HCT116 (cell line): ENCODE measurements around the gene KCNH5. TPM values are rescaled to one million over a fixed set of nuclear protein-coding genes. Genes with fewer than 3 reads are reported as not detected.

ENCODE experiments used
- ATAC-seq: fragments of 200-7000 bp; cut with Tn5 transposase; 2 replicates; pipeline ENCODE4 v1.9.1; 2020; ENCODE audit warnings: mild to moderate bottlenecking, moderate library complexity
- BruUV-seq: library from RNA; stranded (reverse); fragments of 400-500 nt; replicated peaks from 2 replicates; lab custom pipeline; 2021; lab: Mats Ljungman, UMichigan
- CTCF ChIA-PET: fragments of 300-600 bp; sonication (Branson Sonifier 250); formaldehyde crosslinking; loops from one replicate; lab custom pipeline; 2021; ENCODE audit warnings: antibody characterized with exemption; lab: Charles Lee
- POLR2A ChIA-PET: fragments of 300-600, 350-600 bp; sonication (Branson Sonifier 250); formaldehyde crosslinking; loops from one replicate; lab custom pipeline; 2021; ENCODE audit warnings: antibody characterized with exemption; lab: Charles Lee
- RAD21 ChIA-PET, 2 experiments: fragments of 300-600 bp; sonication (Branson Sonifier 250); formaldehyde crosslinking; loops; one replicate each; lab custom pipeline; 2023; ENCODE audit warnings: low total read pairs in 2 of 2; ENCODE audit not compliant: uncharacterized antibody in 2 of 2, unreplicated experiment in 2 of 2, low non-redundant PET in 1 of 2; lab: Charles Lee
- DNase-seq: peaks from one replicate; pipeline ENCODE4 v3.0.0-alpha.2; 2010; ENCODE audit warnings: low read depth, low spot score
- H2AFZ ChIP-seq: fragments of 200-600 bp; shearing (Covaris generic), sonication (generic); 2 replicates; pipeline ENCODE4 v1.6.1; 2017; ENCODE audit warnings: low read depth, mixed run types, mixed read lengths, antibody characterized with exemption, low read length; ENCODE audit not compliant: poor library complexity, severe bottlenecking
- H3K27ac ChIP-seq: 2 replicates; pipeline ENCODE4 v1.5.1; 2012; ENCODE audit warnings: low read depth, low read length
- H3K27me3 ChIP-seq: fragments of 200-600 bp; sonication (generic); 2 replicates; pipeline ENCODE4 v1.6.1; 2016; ENCODE audit warnings: mixed run types, low read length, mixed read lengths; ENCODE audit not compliant: insufficient read depth
- H3K36me3 ChIP-seq, 2 experiments: fragments of 200-500 bp in 1 of 2; fragments of 200-600 bp in 1 of 2; sonication (Bioruptor generic) in 1 of 2; sonication (generic) in 1 of 2; 2 replicates each; pipeline versions ENCODE4 v1.5.1 to v1.6.1; 2014 to 2016; ENCODE audit warnings: low read length in 2 of 2, inconsistent platforms in 1 of 2, mixed read lengths in 1 of 2, mixed run types in 1 of 2; ENCODE audit not compliant: insufficient read depth in 2 of 2, control insufficient read depth in 1 of 2
- H3K4me1 ChIP-seq, 2 experiments: fragments of 200-600 bp in 1 of 2; sonication (generic) in 1 of 2; 2 replicates each; pipeline versions ENCODE4 v1.5.1 to v1.6.1; 2012 to 2017; ENCODE audit warnings: low read length in 2 of 2, inconsistent platforms in 1 of 2, mild to moderate bottlenecking in 1 of 2, mixed read lengths in 1 of 2, mixed run types in 1 of 2, moderate library complexity in 1 of 2; ENCODE audit not compliant: insufficient read depth in 2 of 2, control insufficient read depth in 1 of 2
- H3K4me2 ChIP-seq: fragments of 200-600 bp; sonication (generic); 2 replicates; pipeline ENCODE4 v1.6.1; 2017; ENCODE audit warnings: mixed run types, low read length, mixed read lengths
- H3K4me3 ChIP-seq, 2 experiments: fragments of 200-600 bp in 1 of 2; sonication (generic) in 1 of 2; replicated peaks in 1 of 2; 2 replicates each; pipeline ENCODE4 v1.5.1; 2011 to 2016; ENCODE audit warnings: low read length in 2 of 2, control low read depth in 1 of 2, low read depth in 1 of 2, mild to moderate bottlenecking in 1 of 2, mixed read lengths in 1 of 2, mixed run types in 1 of 2
- H3K79me2 ChIP-seq: fragments of 200-600 bp; sonication (generic); 2 replicates; pipeline ENCODE4 v1.6.1; 2017; ENCODE audit warnings: mild to moderate bottlenecking, mixed run types, low read length, moderate library complexity, mixed read lengths; ENCODE audit not compliant: insufficient read depth
- H3K9ac ChIP-seq: fragments of 200-600 bp; sonication (generic); 2 replicates; pipeline ENCODE4 v1.6.1; 2016; ENCODE audit warnings: low read length, mixed read lengths
- H3K9me2 ChIP-seq: fragments of 200-600 bp; sonication (generic), shearing (Covaris generic); 2 replicates; pipeline ENCODE4 v1.6.1; 2017; ENCODE audit warnings: mixed run types, mild to moderate bottlenecking, moderate library complexity; ENCODE audit not compliant: insufficient read depth
- H3K9me3 ChIP-seq, 2 experiments: fragments of 200-500 bp in 1 of 2; fragments of 200-600 bp in 1 of 2; sonication (Bioruptor generic) in 1 of 2; sonication (generic) in 1 of 2; 2 replicates each; pipeline ENCODE4 v1.6.1; 2014 to 2017; ENCODE audit warnings: low read length in 2 of 2, mixed read lengths in 2 of 2, inconsistent platforms in 1 of 2, low read depth in 1 of 2, mild to moderate bottlenecking in 1 of 2, mixed run types in 1 of 2, moderate library complexity in 1 of 2; ENCODE audit not compliant: control insufficient read depth in 1 of 2, insufficient read depth in 1 of 2
- H4K20me1 ChIP-seq: fragments of 200-600 bp; sonication (generic), shearing (Covaris generic); 2 replicates; pipeline ENCODE4 v1.6.1; 2017; ENCODE audit warnings: mixed run types, mild to moderate bottlenecking, moderate library complexity; ENCODE audit not compliant: insufficient read depth
- EGR1 ChIP-seq: IDR thresholded peaks from 2 replicates; pipeline ENCODE4 v1.6.1; 2012; ENCODE audit warnings: low read depth
- JUND ChIP-seq: IDR thresholded peaks from 2 replicates; pipeline ENCODE4 v1.6.1; 2012
- POLR2A ChIP-seq: IDR thresholded peaks from 2 replicates; pipeline ENCODE4 v1.7.0; 2011; ENCODE audit warnings: borderline replicate concordance; ENCODE audit not compliant: insufficient read depth, insufficient read length; ENCODE audit errors: extremely low read depth
- RAD21 ChIP-seq: IDR thresholded peaks from 2 replicates; pipeline ENCODE4 v1.6.1; 2012; ENCODE audit warnings: low read depth, mild to moderate bottlenecking
- SIN3A ChIP-seq: IDR thresholded peaks from 2 replicates; pipeline ENCODE4 v1.6.1; 2012; ENCODE audit warnings: low read depth
- SRF ChIP-seq: IDR thresholded peaks from 2 replicates; pipeline ENCODE4 v1.6.1; 2012; ENCODE audit warnings: low read depth
- TCF7L2 ChIP-seq: IDR thresholded peaks from 2 replicates; pipeline ENCODE4 v1.7.0; 2011; ENCODE audit warnings: borderline replicate concordance, inconsistent platforms; ENCODE audit not compliant: insufficient read depth, insufficient read length; ENCODE audit errors: extremely low read depth
- YY1 ChIP-seq: IDR thresholded peaks from 2 replicates; pipeline ENCODE4 v1.6.1; 2011; ENCODE audit warnings: low read length, low read depth, moderate library complexity, mild to moderate bottlenecking; ENCODE audit not compliant: insufficient replicate concordance; ENCODE audit errors: extremely low read depth
- ZFX ChIP-seq: fragments of 450-650 bp; IDR thresholded peaks from 2 replicates; pipeline ENCODE4 v1.6.1; 2017
- ZNF274 ChIP-seq: fragments of 200-500 bp; sonication (Bioruptor generic); IDR thresholded peaks from 2 replicates; pipeline ENCODE4 v1.6.1; 2014; ENCODE audit warnings: mild to moderate bottlenecking, low read depth, low read length, inconsistent platforms
- intact Hi-C: fragments of 100-400 bp; cut with micrococcal nuclease; formaldehyde crosslinking; loops from 2 replicates; pipeline ENCODE4 v1.10.0; 2022
- total RNA-seq: library from RNA; stranded (reverse); gene quantifications from one replicate; pipeline ENCODE4 v1.2.1, GENCODE V29; 2021; ENCODE audit not compliant: unreplicated experiment
- TF ChIP-seq, protein P1 (sequence below): IDR thresholded peaks from 2 replicates; pipeline ENCODE4 v1.6.1; 2012
- TF ChIP-seq, protein P2 (sequence below): IDR thresholded peaks from 2 replicates; pipeline ENCODE4 v1.6.1; 2012; ENCODE audit warnings: low read depth
- TF ChIP-seq, protein P3 (sequence below): IDR thresholded peaks from 2 replicates; pipeline ENCODE4 v1.6.1; 2012
- TF ChIP-seq, protein P4 (sequence below): IDR thresholded peaks from 2 replicates; pipeline ENCODE4 v1.6.1; 2011; ENCODE audit warnings: mild to moderate bottlenecking, low read length, moderate library complexity; ENCODE audit not compliant: insufficient replicate concordance; ENCODE audit errors: extremely low read depth

Gene KCNH5
- total RNA-seq, 1 experiment from 2014 or later: not detected

DNA sequence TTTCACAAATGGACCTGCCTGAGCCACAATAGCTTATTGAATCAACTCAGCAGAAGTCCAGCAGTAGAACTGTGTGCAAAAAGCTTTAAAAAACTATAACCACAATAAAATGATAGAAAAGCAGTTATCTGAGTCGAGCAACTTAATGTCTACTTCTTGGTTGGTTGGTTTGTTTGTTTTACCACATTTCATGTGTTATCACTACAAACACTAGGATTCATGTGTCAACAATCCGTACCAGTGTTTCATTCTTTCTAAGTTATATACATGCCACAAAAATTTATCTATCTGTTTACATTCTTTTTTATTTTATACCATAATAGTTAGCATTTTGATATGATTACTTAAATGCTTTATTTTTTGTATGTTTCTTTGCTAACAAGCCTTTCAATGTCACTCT is 339.0 kb downstream of the KCNH5 start:
- Histone ChIP-seq H3K36me3 (no peaks in the 10 kb centered on the region), H3K4me2 (no peak overlapping the region), H3K9ac (no peak overlapping the region), H3K4me3 (no peak overlapping the region), H3K27ac (no peak overlapping the region), H3K27me3 (no peaks in the 10 kb centered on the region), H3K79me2 (no peaks in the 10 kb centered on the region), H3K4me1 (no peaks in the 10 kb centered on the region), H3K9me2 (no peaks in the 10 kb centered on the region), H2AFZ (no peak overlapping the region), H4K20me1 (no peaks in the 10 kb centered on the region; the same call in 1 of the 2 replicates), H3K9me3 (peaks cover 0 to 19% of the 10 kb centered on the region in 2 experiments; a peak in 2 of 4 replicates)
- BruUV-seq: no TSS peak
- ChIA-PET RAD21 (no interaction called here), POLR2A (no interaction called here), CTCF (no interaction called here)
- DNase-seq (no peak), ATAC-seq (no peak)
- no peak for TF ChIP-seq EGR1
- TF ChIP-seq, protein P1, sequence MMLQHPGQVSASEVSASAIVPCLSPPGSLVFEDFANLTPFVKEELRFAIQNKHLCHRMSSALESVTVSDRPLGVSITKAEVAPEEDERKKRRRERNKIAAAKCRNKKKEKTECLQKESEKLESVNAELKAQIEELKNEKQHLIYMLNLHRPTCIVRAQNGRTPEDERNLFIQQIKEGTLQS: no peak
- intact Hi-C loops: no loop called here

DNA sequence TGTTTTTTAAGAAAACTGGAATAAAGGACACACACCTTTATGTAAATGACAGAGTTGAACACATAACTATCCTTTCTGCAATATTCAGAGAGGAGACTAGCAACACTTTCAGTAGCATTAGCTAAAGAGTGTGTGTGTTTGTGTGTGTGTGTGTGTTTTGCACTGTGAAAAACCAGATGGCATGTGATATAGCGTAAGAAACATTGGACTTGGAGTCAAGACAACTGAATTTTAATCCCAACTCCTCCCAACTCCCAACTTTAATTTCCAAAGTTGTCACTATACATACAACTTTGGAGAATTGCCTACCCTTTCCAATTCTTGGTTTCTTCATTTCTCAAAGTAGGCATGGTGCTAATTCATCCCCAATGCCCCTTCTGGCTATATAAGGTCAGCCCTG is 347.8 kb downstream of the KCNH5 start:
- no peaks in the 10 kb centered on the region for H3K79me2 ChIP-seq
- no peaks in the 10 kb centered on the region for H3K4me1 ChIP-seq
- ChIA-PET POLR2A (no interaction called here), RAD21 (no interaction called here), CTCF (no interaction called here)
- H3K9me3 ChIP-seq: peaks cover 5 to 15% of the 10 kb centered on the region in 2 experiments; a peak in 2 of 4 replicates
- no peaks in the 10 kb centered on the region for H3K9me2 ChIP-seq
- H3K27ac ChIP-seq: no peak overlapping the region
- H3K27me3 ChIP-seq: no peaks in the 10 kb centered on the region
- DNase-seq (no peak), ATAC-seq (no peak)
- H3K4me2 ChIP-seq: no peak overlapping the region
- no peak overlapping the region for H3K4me3 ChIP-seq
- BruUV-seq: no TSS peak
- H3K36me3 ChIP-seq: no peaks in the 10 kb centered on the region
- no peak overlapping the region for H3K9ac ChIP-seq
- intact Hi-C loops: no loop called here
- no peak overlapping the region for H2AFZ ChIP-seq
- H4K20me1 ChIP-seq: no peaks in the 10 kb centered on the region; the same call in 1 of the 2 replicates
- TF ChIP-seq JUND: no peak
- TF ChIP-seq, protein P2, sequence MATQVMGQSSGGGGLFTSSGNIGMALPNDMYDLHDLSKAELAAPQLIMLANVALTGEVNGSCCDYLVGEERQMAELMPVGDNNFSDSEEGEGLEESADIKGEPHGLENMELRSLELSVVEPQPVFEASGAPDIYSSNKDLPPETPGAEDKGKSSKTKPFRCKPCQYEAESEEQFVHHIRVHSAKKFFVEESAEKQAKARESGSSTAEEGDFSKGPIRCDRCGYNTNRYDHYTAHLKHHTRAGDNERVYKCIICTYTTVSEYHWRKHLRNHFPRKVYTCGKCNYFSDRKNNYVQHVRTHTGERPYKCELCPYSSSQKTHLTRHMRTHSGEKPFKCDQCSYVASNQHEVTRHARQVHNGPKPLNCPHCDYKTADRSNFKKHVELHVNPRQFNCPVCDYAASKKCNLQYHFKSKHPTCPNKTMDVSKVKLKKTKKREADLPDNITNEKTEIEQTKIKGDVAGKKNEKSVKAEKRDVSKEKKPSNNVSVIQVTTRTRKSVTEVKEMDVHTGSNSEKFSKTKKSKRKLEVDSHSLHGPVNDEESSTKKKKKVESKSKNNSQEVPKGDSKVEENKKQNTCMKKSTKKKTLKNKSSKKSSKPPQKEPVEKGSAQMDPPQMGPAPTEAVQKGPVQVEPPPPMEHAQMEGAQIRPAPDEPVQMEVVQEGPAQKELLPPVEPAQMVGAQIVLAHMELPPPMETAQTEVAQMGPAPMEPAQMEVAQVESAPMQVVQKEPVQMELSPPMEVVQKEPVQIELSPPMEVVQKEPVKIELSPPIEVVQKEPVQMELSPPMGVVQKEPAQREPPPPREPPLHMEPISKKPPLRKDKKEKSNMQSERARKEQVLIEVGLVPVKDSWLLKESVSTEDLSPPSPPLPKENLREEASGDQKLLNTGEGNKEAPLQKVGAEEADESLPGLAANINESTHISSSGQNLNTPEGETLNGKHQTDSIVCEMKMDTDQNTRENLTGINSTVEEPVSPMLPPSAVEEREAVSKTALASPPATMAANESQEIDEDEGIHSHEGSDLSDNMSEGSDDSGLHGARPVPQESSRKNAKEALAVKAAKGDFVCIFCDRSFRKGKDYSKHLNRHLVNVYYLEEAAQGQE: no peak
- no peak for TF ChIP-seq TCF7L2
- TF ChIP-seq RAD21: no peak
- no peak for TF ChIP-seq ZNF274
- no peak for TF ChIP-seq SRF
- TF ChIP-seq, protein P1: no peak
- TF ChIP-seq YY1: no peak
- TF ChIP-seq, protein P3, sequence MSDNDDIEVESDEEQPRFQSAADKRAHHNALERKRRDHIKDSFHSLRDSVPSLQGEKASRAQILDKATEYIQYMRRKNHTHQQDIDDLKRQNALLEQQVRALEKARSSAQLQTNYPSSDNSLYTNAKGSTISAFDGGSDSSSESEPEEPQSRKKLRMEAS: no peak
- TF ChIP-seq POLR2A: no peak
- TF ChIP-seq, protein P4, sequence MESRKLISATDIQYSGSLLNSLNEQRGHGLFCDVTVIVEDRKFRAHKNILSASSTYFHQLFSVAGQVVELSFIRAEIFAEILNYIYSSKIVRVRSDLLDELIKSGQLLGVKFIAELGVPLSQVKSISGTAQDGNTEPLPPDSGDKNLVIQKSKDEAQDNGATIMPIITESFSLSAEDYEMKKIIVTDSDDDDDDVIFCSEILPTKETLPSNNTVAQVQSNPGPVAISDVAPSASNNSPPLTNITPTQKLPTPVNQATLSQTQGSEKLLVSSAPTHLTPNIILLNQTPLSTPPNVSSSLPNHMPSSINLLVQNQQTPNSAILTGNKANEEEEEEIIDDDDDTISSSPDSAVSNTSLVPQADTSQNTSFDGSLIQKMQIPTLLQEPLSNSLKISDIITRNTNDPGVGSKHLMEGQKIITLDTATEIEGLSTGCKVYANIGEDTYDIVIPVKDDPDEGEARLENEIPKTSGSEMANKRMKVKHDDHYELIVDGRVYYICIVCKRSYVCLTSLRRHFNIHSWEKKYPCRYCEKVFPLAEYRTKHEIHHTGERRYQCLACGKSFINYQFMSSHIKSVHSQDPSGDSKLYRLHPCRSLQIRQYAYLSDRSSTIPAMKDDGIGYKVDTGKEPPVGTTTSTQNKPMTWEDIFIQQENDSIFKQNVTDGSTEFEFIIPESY: no peak
- TF ChIP-seq SIN3A: no peak
- no peak for TF ChIP-seq ZFX
